Measurements from ENCODE around the gene DPP4. TPM values are rescaled to one million over a fixed set of nuclear protein-coding genes. Genes with fewer than 3 reads are reported as not detected.

The DPP4 gene
- polyA plus RNA-seq, 1 donor from 2014 or later = not detected

- TF ChIP-seq CTCF (IDR thresholded peaks at IDR 0.05; ENCODE audit: poor library complexity, severe bottlenecking) = no peak
Measured at GRCh38 chr2:162057426-162057825, 16.6 kb downstream of the DPP4 start (continued).

- Histone ChIP-seq H3K36me3 (ENCODE audit: insufficient read depth, low read length) (no peaks in the 10 kb centered on the region), H2AFZ (ENCODE audit: low read depth, low read length) (no peak overlapping the region), H3F3A (ENCODE audit: insufficient read depth, low read length, poor library complexity, severe bottlenecking) (no peaks in the 10 kb centered on the region), H3K79me2 (replicated peaks; ENCODE audit: insufficient read depth, low read length) (no peaks in the 10 kb centered on the region), H3K4me3 (ENCODE audit: low read length) (no peak overlapping the region), H4K20me1 (ENCODE audit: insufficient read depth) (no peaks in the 10 kb centered on the region), H3K27ac (ENCODE audit: low read length) (no peak overlapping the region), H3K4me2 (ENCODE audit: low read length) (no peak overlapping the region), H3K27me3 (ENCODE audit: insufficient read depth, low read depth, low read length) (no peaks in the 10 kb centered on the region), H3K9ac (ENCODE audit: low read length) (no peak overlapping the region), H3K9me2 (ENCODE audit: insufficient read depth, low read length) (no peaks in the 10 kb centered on the region), H3K9me3 (ENCODE audit: low read length) (no peaks in the 10 kb centered on the region)
- TF ChIP-seq SMC3 (conservative IDR thresholded peaks at IDR 0.05; ENCODE audit: poor library complexity) = no peak
Measured at GRCh38 chr2:162056796-162057399, 17.1 kb downstream of the DPP4 start.

GRCh38 chr2:162053808-162054155 is 20.2 kb downstream of the DPP4 start:
- Histone ChIP-seq H3K27ac (ENCODE audit: low read length) (no peak overlapping the region), H3F3A (ENCODE audit: insufficient read depth, low read length, poor library complexity, severe bottlenecking) (no peaks in the 10 kb centered on the region), H3K9ac (ENCODE audit: low read length) (no peak overlapping the region), H4K20me1 (ENCODE audit: insufficient read depth) (no peaks in the 10 kb centered on the region), H3K36me3 (ENCODE audit: insufficient read depth, low read length) (no peaks in the 10 kb centered on the region), H3K4me3 (ENCODE audit: low read length) (no peak overlapping the region), H2AFZ (ENCODE audit: low read depth, low read length) (no peak overlapping the region), H3K27me3 (ENCODE audit: insufficient read depth, low read depth, low read length) (no peaks in the 10 kb centered on the region), H3K9me3 (ENCODE audit: low read length) (no peaks in the 10 kb centered on the region), H3K4me2 (ENCODE audit: low read length) (no peak overlapping the region), H3K79me2 (replicated peaks; ENCODE audit: insufficient read depth, low read length) (no peaks in the 10 kb centered on the region), H3K9me2 (ENCODE audit: insufficient read depth, low read length) (no peaks in the 10 kb centered on the region)
- TF ChIP-seq POLR2AphosphoS5 (IDR thresholded peaks at IDR 0.05) = no peak
- TF ChIP-seq EP300 (conservative IDR thresholded peaks at IDR 0.05; ENCODE audit: poor library complexity, severe bottlenecking) = no peak
- no peak for TF ChIP-seq TAF1 (IDR thresholded peaks at IDR 0.05; ENCODE audit: low read depth)
- no peak for TF ChIP-seq RAD21 (conservative IDR thresholded peaks at IDR 0.05)
- TF ChIP-seq MXI1 (conservative IDR thresholded peaks at IDR 0.05; ENCODE audit: poor library complexity, severe bottlenecking) = no peak
- no peak for TF ChIP-seq REST (IDR thresholded peaks at IDR 0.05; ENCODE audit: borderline replicate concordance)
- TF ChIP-seq SMC3 (conservative IDR thresholded peaks at IDR 0.05; ENCODE audit: poor library complexity) = no peak
- TF ChIP-seq CTCF (IDR thresholded peaks at IDR 0.05; ENCODE audit: poor library complexity, severe bottlenecking) = no peak
- TF ChIP-seq EZH2 (IDR thresholded peaks at IDR 0.05; ENCODE audit: borderline replicate concordance, insufficient read depth, low read length, poor library complexity, severe bottlenecking) = no peak

Data from neural cell (in vitro differentiated cells).